HL-60 (cell line): ENCODE measurements around the gene THUMPD2.

Experiments used
- CTCF ChIP-seq: IDR thresholded peaks from one replicate; pipeline ENCODE4 v1.5.1; 2011; ENCODE audit warnings: low read length, control low read depth, inconsistent platforms; ENCODE audit not compliant: insufficient read depth
- GABPA ChIP-seq: IDR thresholded peaks from 2 replicates; pipeline ENCODE4 v1.6.1; 2012; ENCODE audit warnings: low read depth
- POLR2AphosphoS5 ChIP-seq: IDR thresholded peaks from 2 replicates; pipeline ENCODE4 v1.6.1; 2012; ENCODE audit warnings: low read depth
- REST ChIP-seq: IDR thresholded peaks from 2 replicates; pipeline ENCODE4 v1.6.1; 2012; ENCODE audit warnings: low read depth; ENCODE audit not compliant: insufficient replicate concordance

GRCh38 chr2:39717067-39717466 is 62.0 kb downstream of the THUMPD2 start:
- TF ChIP-seq CTCF (no peak), POLR2AphosphoS5 (no peak), GABPA (no peak), REST (no peak)
